Body of pancreas (tissue), 4 donors: ENCODE results near the gene UXS1. TPM values are rescaled to one million over a fixed set of nuclear protein-coding genes. Genes with fewer than 3 reads are reported as not detected.

Experiments used
- ATAC-seq: fragments of 150-250 bp; one replicate; pipeline ENCODE4 v1.9.1; 2016
- DNase-seq, 4 donors: peaks; one replicate each; pipeline ENCODE4 v3.0.0-alpha.2; 2019
- H3K27ac ChIP-seq, 4 donors: fragments of 200-600 bp; sonication (generic); 1 replicate in 3 of 4; 2 replicates in 1 of 4; pipeline versions ENCODE4 v1.5.1 to v1.6.1; 2016 to 2019; ENCODE audit warnings: mild to moderate bottlenecking in 1 of 4, mixed read lengths in 1 of 4, moderate library complexity in 1 of 4
- H3K27me3 ChIP-seq, 2 donors: fragments of 200-600 bp; sonication (generic); one replicate each; pipeline ENCODE4 v1.6.0; 2016; ENCODE audit warnings: mild to moderate bottlenecking in 1 of 2
- H3K36me3 ChIP-seq, 2 donors: fragments of 200-600 bp; sonication (generic); replicated peaks in 1 of 2; 2 replicates each; pipeline ENCODE4 v1.5.1; 2016; ENCODE audit warnings: low read depth in 2 of 2; ENCODE audit not compliant: insufficient read depth in 1 of 2
- H3K4me1 ChIP-seq: fragments of 200-600 bp; sonication (generic); one replicate; pipeline ENCODE4 v1.6.0; 2016
- H3K4me3 ChIP-seq, 2 donors: fragments of 200-600 bp; sonication (generic); 1 replicate in 1 of 2; 2 replicates in 1 of 2; pipeline ENCODE4 v1.5.1; 2016 to 2019
- H3K9me3 ChIP-seq, 3 donors: fragments of 200-600 bp; sonication (generic); 1 replicate in 2 of 3; 2 replicates in 1 of 3; pipeline ENCODE4 v1.5.1; 2016
- POLR2A ChIP-seq, 3 donors: fragments of 450-650 bp; IDR thresholded peaks; one replicate each; pipeline ENCODE4 v1.6.1; 2016; ENCODE audit warnings: antibody characterized with exemption in 3 of 3, mild to moderate bottlenecking in 2 of 3
- WGBS, 2 donors: methylation state at CpG; one replicate each; pipeline ENCODE4 v1.1.5; 2017; 5-methylcytosine and 5-hydroxymethylcytosine counted together
- intact Hi-C: fragments of 100-400 bp; cut with DNase I; formaldehyde crosslinking; loops from one replicate; pipeline ENCODE4 v1.15.1; 2023
- total RNA-seq, 2 donors: library from RNA; depleted of rRNA; stranded (reverse); fragments of >200 nt; gene quantifications; one replicate each; pipeline ENCODE4 v1.1.0, GENCODE V29; 2016
- TF ChIP-seq, protein P1 (sequence below), 7 experiments: fragments of 450-650 bp in 4 of 7; fragments of 200-600 bp in 3 of 7; sonication (generic) in 3 of 7; IDR thresholded peaks; one replicate each; pipeline ENCODE4 v1.5.1; 2016 to 2019; ENCODE audit warnings: antibody characterized with exemption in 7 of 7

UXS1 gene
- total RNA-seq, 2 donors from 2014 or later = 15.8 to 33.6 TPM

DNA sequence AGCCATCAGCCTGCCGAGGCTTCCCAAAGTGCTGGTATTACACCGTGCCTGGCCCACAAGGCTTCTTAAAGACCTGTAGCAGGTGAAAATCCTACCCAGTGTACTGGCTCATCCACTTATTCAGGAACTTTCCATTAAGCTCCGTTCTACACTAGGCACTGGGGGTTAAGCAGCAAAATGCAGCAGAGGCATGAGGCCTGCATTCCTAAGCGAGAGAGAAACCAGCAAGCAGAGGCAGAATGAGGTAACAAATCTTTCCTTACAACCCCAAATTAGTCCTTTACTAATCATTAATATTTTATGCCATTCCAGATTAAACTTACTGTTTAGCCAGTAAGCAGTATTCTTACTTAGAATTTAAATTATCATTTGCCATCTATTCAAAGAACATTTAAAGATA is 32.8 kb downstream of the UXS1 start:
- H3K27ac ChIP-seq = peak overlapping the region; percentile 43 to 63 (median 54)
- TF ChIP-seq, protein P1, sequence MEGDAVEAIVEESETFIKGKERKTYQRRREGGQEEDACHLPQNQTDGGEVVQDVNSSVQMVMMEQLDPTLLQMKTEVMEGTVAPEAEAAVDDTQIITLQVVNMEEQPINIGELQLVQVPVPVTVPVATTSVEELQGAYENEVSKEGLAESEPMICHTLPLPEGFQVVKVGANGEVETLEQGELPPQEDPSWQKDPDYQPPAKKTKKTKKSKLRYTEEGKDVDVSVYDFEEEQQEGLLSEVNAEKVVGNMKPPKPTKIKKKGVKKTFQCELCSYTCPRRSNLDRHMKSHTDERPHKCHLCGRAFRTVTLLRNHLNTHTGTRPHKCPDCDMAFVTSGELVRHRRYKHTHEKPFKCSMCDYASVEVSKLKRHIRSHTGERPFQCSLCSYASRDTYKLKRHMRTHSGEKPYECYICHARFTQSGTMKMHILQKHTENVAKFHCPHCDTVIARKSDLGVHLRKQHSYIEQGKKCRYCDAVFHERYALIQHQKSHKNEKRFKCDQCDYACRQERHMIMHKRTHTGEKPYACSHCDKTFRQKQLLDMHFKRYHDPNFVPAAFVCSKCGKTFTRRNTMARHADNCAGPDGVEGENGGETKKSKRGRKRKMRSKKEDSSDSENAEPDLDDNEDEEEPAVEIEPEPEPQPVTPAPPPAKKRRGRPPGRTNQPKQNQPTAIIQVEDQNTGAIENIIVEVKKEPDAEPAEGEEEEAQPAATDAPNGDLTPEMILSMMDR (IDR thresholded peaks at IDR 0.05) = no peak
- no peak for TF ChIP-seq POLR2A (IDR thresholded peaks at IDR 0.05)
- ATAC-seq (no peak), DNase-seq (no peak)
- peaks cover 11% of the 10 kb centered on the region for H3K4me1 ChIP-seq
- intact Hi-C loops = loop anchor here (10.0 kb wide), 1 partner anchor 47 kb away; no protein-coding TSS in a partner anchor
- WGBS, 2 donors = 88 to 89% methylated on average over 4 of the region's 4 CpGs
- peaks cover 0 to 2% of the 10 kb centered on the region in 2 donors for H3K36me3 ChIP-seq
- H3K27me3 ChIP-seq = no peaks in the 10 kb centered on the region
- no peaks in the 10 kb centered on the region for H3K9me3 ChIP-seq
- H3K4me3 ChIP-seq = no peak overlapping the region

GRCh38 chr2:106160786-106161261 is 33.3 kb downstream of the UXS1 start:
- no peaks in the 10 kb centered on the region for H3K9me3 ChIP-seq
- 69 to 77% methylated on average over 6 of the region's 6 CpGs for WGBS, 2 donors
- ATAC-seq (no peak), DNase-seq (peak in 2 of 4 donors; percentile 23 to 51)
- intact Hi-C loops = loop anchor here (10.0 kb wide), 1 partner anchor 46 kb away; no protein-coding TSS in a partner anchor
- TF ChIP-seq, protein P1 (IDR thresholded peaks at IDR 0.05) = no peak
- no peak for TF ChIP-seq POLR2A (IDR thresholded peaks at IDR 0.05)
- peak overlapping the region; percentile 43 to 63 (median 54) for H3K27ac ChIP-seq
- H3K4me3 ChIP-seq = no peak overlapping the region
- H3K36me3 ChIP-seq = peaks cover 0 to 2% of the 10 kb centered on the region in 2 donors
- peaks cover 11% of the 10 kb centered on the region for H3K4me1 ChIP-seq
- H3K27me3 ChIP-seq = no peaks in the 10 kb centered on the region

DNA sequence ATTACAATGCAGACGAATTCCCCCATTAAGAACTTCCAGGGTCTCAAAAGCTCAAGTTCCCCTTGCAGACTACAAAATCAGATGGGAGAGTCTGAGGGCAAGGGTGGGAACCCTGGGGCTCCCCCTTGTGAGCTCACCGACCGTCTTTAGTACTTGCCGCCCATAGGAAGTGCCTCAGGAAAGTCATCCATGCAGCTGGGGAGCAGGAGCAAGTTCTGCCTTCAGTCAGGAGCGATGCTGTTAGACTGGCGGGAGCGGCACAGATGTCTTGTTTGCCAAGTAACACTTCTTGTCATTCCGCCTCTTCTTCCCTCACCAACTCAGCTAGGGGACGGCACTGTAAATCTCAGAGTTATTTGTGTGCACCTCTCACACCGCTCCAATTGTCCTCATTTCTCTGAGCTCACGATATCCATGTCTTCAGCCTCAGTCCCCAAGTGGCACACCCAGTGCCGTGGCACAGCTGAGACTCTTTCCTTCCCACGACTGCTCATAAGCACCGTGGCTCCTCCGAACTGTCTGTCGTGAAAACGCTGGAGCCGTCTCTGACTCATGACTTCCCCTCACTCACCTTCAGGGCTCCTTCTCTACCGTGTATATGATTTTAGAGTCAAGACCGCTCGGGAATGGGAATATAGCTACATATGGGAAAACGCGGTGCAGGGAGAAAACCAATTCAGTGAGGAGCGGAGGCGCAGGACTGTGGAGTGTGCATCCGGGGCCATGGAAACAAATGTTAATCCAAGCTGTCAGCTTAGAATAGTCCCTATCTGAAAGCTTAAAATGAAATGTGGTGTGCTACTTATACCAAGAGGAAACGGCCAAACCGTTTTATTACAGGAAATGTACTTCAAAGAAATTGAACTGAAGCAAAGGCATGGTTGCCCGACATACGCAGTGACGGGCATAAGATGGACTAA is 34.0 kb downstream of the UXS1 start:
- H3K4me3 ChIP-seq = no peak overlapping the region
- ATAC-seq = no peak
- DNase-seq = no peak
- peaks cover 11% of the 10 kb centered on the region for H3K4me1 ChIP-seq
- intact Hi-C loops = loop anchor here (10.0 kb wide), 1 partner anchor 45 kb away; no protein-coding TSS in a partner anchor
- no peak for TF ChIP-seq POLR2A (IDR thresholded peaks at IDR 0.05)
- TF ChIP-seq, protein P1 (IDR thresholded peaks at IDR 0.05) = no peak
- no peaks in the 10 kb centered on the region for H3K27me3 ChIP-seq
- H3K9me3 ChIP-seq = no peaks in the 10 kb centered on the region
- peaks cover 0 to 2% of the 10 kb centered on the region in 2 donors for H3K36me3 ChIP-seq
- H3K27ac ChIP-seq = no peak overlapping the region
- 70 to 89% methylated on average over 31 of the region's 31 CpGs for whole genome bisulfite sequencing, 2 donors

DNA sequence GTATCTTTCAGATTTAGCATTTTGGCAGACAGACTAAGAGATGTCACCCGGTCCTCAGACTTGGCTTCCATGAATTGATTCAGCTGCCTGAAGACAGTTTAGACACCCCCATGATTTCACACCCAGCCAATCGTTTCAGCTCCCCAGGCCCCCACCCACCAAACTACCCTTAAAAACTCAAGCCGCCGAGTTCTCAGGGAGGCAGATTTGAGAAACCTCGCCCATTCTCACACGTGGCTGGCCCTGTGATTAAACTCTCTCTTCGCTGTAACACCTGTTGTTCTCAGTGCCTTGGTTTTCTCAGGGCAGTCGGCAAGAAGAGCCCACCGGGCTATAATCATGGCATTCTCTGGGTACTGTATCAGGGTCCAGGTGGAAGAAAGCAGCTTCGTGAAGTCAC is 35.2 kb downstream of the UXS1 start:
- no peaks in the 10 kb centered on the region for H3K27me3 ChIP-seq
- DNase-seq (no peak), ATAC-seq (no peak)
- peaks cover 0 to 2% of the 10 kb centered on the region in 2 donors for H3K36me3 ChIP-seq
- H3K4me3 ChIP-seq = no peak overlapping the region
- H3K27ac ChIP-seq = no peak overlapping the region
- peaks cover 11% of the 10 kb centered on the region for H3K4me1 ChIP-seq
- 76 to 88% methylated on average over 10 of the region's 10 CpGs for WGBS, 2 donors
- intact Hi-C loops = no loop called here
- H3K9me3 ChIP-seq = peaks cover 0 to 2% (median 0%) of the 10 kb centered on the region in 3 donors
- no peak for TF ChIP-seq POLR2A (IDR thresholded peaks at IDR 0.05)
- TF ChIP-seq, protein P1 (IDR thresholded peaks at IDR 0.05) = no peak
